ENCODE results near the gene OR10A5. TPM values are rescaled to one million over a fixed set of nuclear protein-coding genes. Genes with fewer than 3 reads are reported as not detected.

Gene OR10A5
- total RNA-seq, 1 experiment from 2014 or later, result not detected

- no peaks in the 10 kb centered on the region for H3K36me3 Mint-ChIP-seq (ENCODE audit: insufficient read depth in 1 of 3, low read depth in 3 of 3)
- no peak within 1 kb of the TSS for H3K4me2 ChIP-seq (ENCODE audit: insufficient read depth, insufficient read length, low read length)
- no peak within 1 kb of the TSS for H4K8ac ChIP-seq (replicated peaks; ENCODE audit: insufficient read length, low read depth, low read length)
- H2BK15ac ChIP-seq (ENCODE audit: low read depth, low read length), result no peak within 1 kb of the TSS
- no peak for DNase-seq
- H3K9me3 Mint-ChIP-seq, result no peaks in the 10 kb centered on the region
- no peaks in the 10 kb centered on the region for H3K4me1 Mint-ChIP-seq
- H3K4me1 ChIP-seq (ENCODE audit: insufficient read depth, low read length), result no peaks in the 10 kb centered on the region; the same call in 1 of the 2 replicates
- no peak within 1 kb of the TSS for H3K4ac ChIP-seq (ENCODE audit: low read depth, low read length)
- no peak within 1 kb of the TSS for H3K9ac ChIP-seq (ENCODE audit: extremely low read depth, insufficient read length, low read length)
- no peak within 1 kb of the TSS for H2AK5ac ChIP-seq (ENCODE audit: insufficient read length, low read length)
- no peaks in the 10 kb centered on the region for H3K79me1 ChIP-seq (ENCODE audit: insufficient read depth, low read depth, low read length, poor library complexity, severe bottlenecking)
- no peak within 1 kb of the TSS for H3K27ac ChIP-seq (ENCODE audit: insufficient read length, low read depth, low read length)
- H3K79me2 ChIP-seq (ENCODE audit: insufficient read depth, low read length), result no peaks in the 10 kb centered on the region
- no CpG with 5 or more reads among the region's 2 CpGs for WGBS (ENCODE audit: extremely low coverage, insufficient read length, low lambda C conversion rate)
- no peak within 1 kb of the TSS for H3K4me3 Mint-ChIP-seq
- no peak within 1 kb of the TSS for H2BK20ac ChIP-seq (ENCODE audit: low read depth, low read length, poor library complexity, severe bottlenecking)
- no peak within 1 kb of the TSS for H3K56ac ChIP-seq (ENCODE audit: insufficient read length, low read depth, low read length)
- H3K23ac ChIP-seq (ENCODE audit: insufficient read length, low read depth, low read length), result no peak within 1 kb of the TSS
- no peak within 1 kb of the TSS for H3T11ph ChIP-seq (ENCODE audit: low read length)
- H4K5ac ChIP-seq (ENCODE audit: insufficient read length, low read depth, low read length), result no peak within 1 kb of the TSS
- no peak for TF ChIP-seq CTCF (conservative IDR thresholded peaks at IDR 0.05)
- no peak within 1 kb of the TSS for H2BK120ac ChIP-seq (ENCODE audit: low read depth, low read length, poor library complexity, severe bottlenecking)
- H4K20me1 ChIP-seq (ENCODE audit: control insufficient read depth, insufficient read depth, insufficient read length), result no peaks in the 10 kb centered on the region
- H2BK5ac ChIP-seq (ENCODE audit: insufficient read length, low read length), result no peak within 1 kb of the TSS
- no peak within 1 kb of the TSS for H3K27ac Mint-ChIP-seq
- no peaks in the 10 kb centered on the region for H3K23me2 ChIP-seq (ENCODE audit: insufficient read length, low read depth, low read length, poor library complexity, severe bottlenecking)
- H3K18ac ChIP-seq (ENCODE audit: insufficient read length, low read depth, low read length), result no peak within 1 kb of the TSS
- H4K91ac ChIP-seq (ENCODE audit: insufficient read length, low read depth, low read length), result no peak within 1 kb of the TSS
- H2AFZ ChIP-seq (ENCODE audit: low read length), result no peak within 1 kb of the TSS
- H3K27me3 Mint-ChIP-seq (ENCODE audit: low read depth), result no peaks in the 10 kb centered on the region; the same call in 1 of the 2 replicates
- no peaks in the 10 kb centered on the region for H3K9me3 ChIP-seq (ENCODE audit: control insufficient read depth, low read depth, low read length)
- H2BK12ac ChIP-seq (ENCODE audit: insufficient read length, low read depth, low read length), result no peak within 1 kb of the TSS
- H3K27me3 ChIP-seq (ENCODE audit: insufficient read depth, low read length), result no peaks in the 10 kb centered on the region
- H3K14ac ChIP-seq (ENCODE audit: insufficient read depth, low read length), result no peak within 1 kb of the TSS
These were observed 46.9 kb downstream of the OR10A5 start, which contains the start of gene OR2D2 for GRCh38 chr11:6892400-6892799. Gene OR2D2, minus strand, starts transcription at chr11:6892500. Its CDS starts 0 bp downstream, at chr11:6892500.

Measured in H9 (cell line).